HL-60/S4 (cell line): ENCODE data around the gene MCUB.
"Not testable (repeated sequence)": the region's sequence is repeated elsewhere in the genome, so short reads cannot be mapped to it uniquely, and the experiment has no call there.

Source experiments
- in situ Hi-C: fragments of 300-500 bp; cut with MboI; formaldehyde crosslinking; loops from 2 replicates; pipeline ENCODE4 v1.14.3; 2022; ENCODE audit warnings: low sequenced_read_pairs

The MCUB gene

GRCh38 chr4:109559983-109560686 lies at the start of gene MCUB:
Gene MCUB, plus strand, starts transcription at chr4:109560246. Its CDS starts 92 bp downstream, at chr4:109560338.
- in situ Hi-C loops = no loop called here

DNA sequence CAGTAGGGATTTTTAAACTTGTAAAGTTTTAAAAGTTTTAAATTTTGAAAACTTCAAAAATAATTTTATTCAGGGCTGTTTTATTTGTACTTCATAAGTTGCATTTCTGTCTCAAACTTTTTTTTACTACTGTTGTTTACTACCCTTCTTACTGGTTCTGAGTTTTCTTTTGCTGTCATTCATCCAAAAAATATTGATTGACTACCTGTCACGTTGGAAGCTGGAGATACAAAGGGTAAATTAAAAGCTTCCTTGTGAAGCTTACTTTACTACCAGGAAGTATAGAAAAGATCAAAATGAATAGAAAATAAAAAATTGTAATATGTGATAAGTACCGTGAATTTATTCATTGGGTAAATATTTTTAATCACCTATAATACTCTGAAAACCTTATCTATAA lies 49.4 kb upstream of the MCUB start:
- in situ Hi-C loops = no loop called here

DNA sequence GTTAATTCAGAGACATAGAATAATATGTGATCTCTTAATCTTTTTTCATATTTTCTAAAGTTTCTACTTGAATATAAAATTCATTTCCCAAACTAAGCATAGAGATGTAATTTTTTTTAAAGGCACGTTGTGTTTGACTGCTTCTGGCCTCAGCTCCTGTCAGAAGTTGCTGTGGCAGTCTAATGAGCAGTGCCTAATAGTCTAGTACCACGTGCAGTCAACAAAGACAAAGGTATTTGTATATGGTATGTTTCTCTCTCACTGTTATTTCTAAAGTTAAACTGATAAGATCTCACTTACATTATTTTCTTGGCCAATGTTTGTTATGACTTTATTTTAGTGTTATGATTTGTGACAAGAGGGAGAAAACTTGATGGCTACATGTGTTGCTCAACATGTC lies 48.6 kb upstream of the MCUB start:
- in situ Hi-C loops = no loop called here

DNA sequence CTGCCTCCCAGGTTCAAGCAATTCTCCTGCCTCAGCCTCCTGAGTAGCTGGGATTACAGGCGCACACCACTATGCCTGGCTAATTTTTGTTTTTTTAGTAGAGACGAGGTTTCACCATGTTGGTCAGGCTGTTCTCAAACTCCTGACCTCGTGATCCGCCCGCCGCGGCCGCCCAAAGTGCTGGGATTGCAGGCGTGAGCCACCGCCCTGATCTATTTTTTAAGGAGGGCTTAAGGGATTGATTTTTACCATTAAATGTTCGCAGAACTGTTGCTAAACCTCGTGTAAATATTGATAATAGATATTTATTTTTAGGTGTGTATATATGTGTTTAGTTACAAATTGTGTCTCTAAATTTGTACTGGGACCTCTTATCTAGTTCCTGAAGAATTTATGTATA lies 46.7 kb upstream of the MCUB start:
- in situ Hi-C loops = not testable (repeated sequence)

DNA sequence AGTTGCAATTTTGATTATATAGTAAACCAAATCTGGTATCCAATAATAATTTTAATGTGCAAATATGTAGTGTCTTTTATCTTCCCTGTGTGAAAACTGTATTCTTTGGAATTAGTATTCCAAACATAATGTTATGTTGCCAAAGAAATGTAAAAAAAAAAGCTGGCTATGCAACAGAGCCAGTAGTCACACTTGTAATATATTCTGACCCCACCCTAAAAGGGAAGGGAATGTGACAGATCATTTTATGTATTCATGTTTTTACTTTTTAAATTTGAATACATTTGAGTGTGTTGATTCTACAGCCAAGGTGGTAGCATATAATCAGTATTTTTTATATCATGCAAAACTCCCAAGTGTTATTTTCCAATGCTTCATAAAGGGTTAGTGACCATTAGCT lies 27.9 kb upstream of the MCUB start:
- in situ Hi-C loops = no loop called here

- in situ Hi-C loops = no loop called here
Measured at GRCh38 chr4:109545401-109545800, 14.6 kb upstream of the MCUB start.

DNA sequence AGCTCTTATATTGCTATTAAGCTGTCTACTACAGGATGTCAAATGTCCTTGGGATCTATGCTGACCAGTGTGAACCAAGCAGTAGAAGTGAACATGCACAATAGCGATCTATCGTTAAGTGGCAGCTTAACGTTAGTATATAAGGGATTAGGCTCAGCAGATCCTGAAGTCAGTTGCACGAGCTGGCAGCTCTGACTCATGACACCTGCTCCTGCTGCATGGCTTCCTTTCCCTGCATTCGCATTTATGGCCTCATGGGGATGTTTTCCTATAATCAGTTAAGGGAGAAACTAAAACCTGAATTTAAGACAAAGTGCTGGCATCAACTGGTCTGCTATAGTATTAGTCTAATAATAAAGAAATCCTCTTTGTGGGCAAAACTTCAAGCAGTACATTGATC lies 12.7 kb upstream of the MCUB start:
- in situ Hi-C loops = no loop called here

GRCh38 chr4:109548655-109549054 lies 11.4 kb upstream of the MCUB start:
- in situ Hi-C loops = no loop called here

- in situ Hi-C loops = no loop called here
Measured at GRCh38 chr4:109552237-109552636, 7.8 kb upstream of the MCUB start.

DNA sequence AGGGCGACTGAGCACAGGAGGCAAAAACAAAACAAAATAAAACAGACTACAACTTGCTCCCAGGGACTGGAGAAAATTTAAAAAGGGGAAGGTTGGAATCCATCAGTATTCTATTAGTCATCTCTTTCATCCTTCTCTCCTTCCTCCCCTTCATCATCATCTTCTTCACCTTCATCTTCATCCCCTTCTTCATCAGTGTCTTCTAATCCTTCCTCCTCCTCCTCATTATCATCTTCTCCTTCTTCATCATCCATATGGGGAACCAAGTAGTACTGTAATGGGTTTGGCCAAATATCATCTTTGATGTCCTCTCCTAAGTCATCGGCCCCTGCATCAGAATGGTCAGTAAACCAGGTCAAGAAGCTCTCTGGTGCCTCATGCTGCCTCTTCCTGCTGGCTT lies 6.9 kb upstream of the MCUB start:
- in situ Hi-C loops = no loop called here

- in situ Hi-C loops = no loop called here
Measured at GRCh38 chr4:109554971-109555370, 5.1 kb upstream of the MCUB start.

DNA sequence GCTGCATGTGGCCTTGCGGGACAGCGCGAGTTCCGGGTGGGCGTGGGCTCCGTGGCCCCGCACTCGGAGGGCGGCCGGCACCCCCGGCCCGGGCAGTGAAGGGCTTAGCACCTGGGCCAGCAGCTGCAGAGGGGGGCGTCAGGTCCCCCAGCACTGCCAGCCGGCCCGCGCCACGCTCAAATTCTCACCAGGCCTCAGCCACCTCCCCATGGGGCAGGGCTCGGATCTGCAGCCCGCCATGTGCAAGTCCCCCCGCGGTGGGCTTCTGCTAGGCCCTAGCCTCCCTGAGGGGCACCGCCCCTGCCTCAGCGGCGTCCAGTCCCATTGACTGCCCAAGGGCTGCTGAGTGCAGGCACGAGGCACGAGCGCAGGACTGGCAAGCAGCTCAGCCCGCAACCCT lies 2.6 kb upstream of the MCUB start:
- in situ Hi-C loops = no loop called here

DNA sequence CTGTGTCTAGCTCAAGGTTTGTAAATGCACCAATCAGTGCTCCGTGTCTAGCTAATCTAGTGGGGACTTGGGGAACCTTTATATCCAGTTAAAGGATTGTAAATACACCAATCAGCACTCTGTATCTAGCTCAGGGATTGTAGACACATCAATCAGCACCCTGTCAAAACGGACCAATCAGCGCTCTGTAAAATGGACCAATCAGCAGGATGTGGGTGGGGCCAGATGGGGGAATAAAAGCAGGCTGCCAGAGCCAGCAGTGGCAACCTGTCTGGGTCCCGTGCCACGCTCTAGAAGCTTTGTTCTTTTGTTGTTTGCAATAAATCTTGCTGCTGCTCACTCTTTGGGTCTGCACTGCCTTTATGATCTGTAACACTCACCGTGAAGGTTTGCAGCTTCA lies 2.0 kb upstream of the MCUB start:
- in situ Hi-C loops = not testable (repeated sequence)

DNA sequence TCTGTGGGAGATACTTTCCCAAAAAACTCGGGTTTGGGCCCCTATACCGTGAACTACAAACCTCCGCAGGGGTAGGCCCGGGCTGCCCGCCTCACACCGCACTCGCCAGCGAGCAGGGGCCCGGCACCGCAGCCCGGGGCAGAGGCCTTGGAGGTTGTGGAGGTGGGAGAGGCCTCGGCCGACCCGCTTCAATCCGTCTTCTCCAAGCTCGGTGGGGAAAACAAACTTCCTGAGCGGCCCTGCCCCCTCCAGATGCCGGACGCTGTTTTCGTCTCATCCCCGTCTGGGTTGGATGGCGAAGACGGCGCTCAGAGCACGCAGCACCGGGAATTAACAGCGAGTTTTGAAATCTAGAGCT lies 442 bp upstream of the MCUB start:
- in situ Hi-C loops = no loop called here

DNA sequence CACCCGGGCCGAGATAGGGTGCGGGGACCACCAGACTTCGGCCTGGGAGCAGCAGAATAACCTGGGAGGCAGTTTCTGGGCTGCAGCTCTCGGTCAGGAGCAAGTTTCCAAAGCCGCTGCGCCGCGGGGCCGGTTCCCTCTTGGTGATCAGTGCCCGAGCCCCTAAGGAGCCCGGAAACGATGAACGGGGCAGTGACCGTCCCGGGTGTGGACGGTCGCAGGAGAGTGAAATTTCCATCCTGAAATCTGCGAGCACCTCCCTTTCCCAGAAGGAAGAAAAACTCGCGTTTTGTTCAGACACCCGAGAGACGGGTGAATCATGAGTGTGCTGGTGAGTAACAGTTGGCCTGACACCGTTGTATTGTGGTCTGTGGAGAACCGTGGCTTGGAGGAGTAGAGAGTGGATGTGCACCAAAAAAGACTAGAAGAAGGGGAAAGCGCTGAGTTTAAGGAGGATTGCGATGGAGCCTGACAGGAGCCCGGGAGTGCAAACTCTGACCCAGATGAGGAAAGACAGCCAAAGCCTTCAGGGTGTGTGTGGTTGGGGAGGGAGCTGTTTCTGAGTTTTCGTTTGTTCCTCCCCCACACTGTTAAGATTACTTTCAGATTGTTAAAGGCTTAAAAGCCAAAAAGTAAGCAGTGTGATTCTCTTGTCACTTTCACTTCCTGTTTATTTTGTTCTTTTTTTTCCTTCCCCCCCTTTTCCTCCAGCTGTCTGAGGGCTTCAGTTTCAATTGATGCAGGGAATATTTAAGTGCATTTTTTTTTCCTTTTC lies 828 bp downstream of the MCUB start:
- in situ Hi-C loops = no loop called here

GRCh38 chr4:109562457-109563239 lies 2.6 kb downstream of the MCUB start:
- in situ Hi-C loops = no loop called here

GRCh38 chr4:109571494-109571893 lies 11.4 kb downstream of the MCUB start:
- in situ Hi-C loops = no loop called here

DNA sequence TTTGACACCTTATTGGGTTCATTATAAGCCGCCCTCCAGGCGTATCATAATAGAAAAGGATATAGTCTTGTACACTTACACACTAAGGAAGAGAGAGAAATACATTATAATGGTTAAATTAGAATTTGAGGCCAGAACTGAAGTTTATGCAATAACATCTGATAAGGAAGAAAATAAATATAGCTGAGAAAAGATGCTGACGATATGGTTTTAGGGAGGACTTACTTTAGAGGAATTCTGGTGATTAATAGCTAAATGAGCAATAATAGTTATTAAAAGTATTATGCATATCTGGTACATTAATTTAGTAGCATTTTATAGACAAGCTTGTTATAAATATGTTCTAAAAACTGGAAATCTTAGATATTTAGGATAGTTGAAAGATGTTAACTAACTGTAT lies 12.1 kb downstream of the MCUB start:
- in situ Hi-C loops = no loop called here

- in situ Hi-C loops = no loop called here
Measured at GRCh38 chr4:109574443-109574850, 14.4 kb downstream of the MCUB start.

DNA sequence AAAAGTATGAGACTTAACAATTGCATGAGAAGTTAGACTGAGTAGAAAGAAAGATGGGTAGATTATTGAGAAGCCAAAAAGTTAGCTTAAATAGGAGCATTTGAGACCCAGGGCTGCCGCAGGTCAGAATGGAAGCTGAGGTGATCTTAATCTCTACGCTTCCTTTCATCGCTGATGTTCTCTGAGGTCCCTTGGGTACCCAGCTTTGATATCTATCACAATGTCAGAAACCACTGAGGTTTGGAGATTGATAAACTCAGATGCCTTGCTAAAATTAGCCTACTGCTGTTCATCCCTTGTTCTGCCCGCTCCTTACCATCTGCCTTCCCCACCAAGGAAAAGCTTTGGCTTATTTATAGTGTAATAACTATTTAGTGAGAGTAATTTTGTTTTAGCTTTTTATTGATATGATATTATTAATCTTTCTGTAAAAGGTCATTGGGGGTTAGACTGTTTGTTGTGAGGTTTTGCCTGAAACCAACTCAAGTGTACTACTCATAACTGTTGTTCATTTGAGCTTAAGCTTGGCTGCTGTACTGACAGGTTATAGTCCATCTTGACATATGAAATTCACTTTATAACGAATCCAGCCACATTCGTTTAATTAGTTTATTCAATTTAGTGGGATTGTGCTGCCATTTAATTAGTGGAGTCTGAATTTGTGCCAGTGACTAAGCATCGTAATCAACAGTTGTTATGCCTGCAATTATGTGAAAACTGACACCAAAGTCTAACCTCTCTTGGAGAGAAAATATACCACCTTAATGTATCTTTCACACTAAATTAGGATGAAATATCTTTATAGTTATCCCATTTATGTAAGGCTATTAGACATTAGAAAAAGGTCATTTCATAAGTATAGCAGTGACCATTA lies 15.1 kb downstream of the MCUB start:
- in situ Hi-C loops = no loop called here

DNA sequence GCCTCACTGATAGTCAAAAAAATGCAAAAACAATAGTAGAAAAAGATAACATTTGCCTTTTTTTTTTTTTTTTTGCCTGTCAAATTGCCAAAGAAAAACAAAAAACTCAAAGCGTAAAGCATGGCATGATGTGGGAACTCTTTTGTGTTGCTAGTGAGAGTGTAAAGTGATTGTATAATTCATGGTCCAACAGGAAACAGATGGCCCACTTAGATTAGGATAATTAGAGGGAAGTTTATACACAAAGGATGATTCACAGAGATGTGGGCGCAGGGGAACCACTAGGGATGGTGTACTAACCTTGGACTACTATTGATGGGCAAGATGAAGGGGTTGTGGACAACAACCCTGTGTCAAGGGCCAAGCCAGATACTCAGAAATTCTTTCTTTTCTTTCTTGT lies 16.4 kb downstream of the MCUB start:
- in situ Hi-C loops = no loop called here
